Psoas muscle (tissue), 8 donors: ENCODE data around the gene MYORG. TPM values are rescaled to one million over a fixed set of nuclear protein-coding genes. Genes with fewer than 3 reads are reported as not detected.
A peak's percentile ranks its signal among the peaks of the same experiment; 100 is the strongest.

ENCODE experiments used
- ATAC-seq, 4 donors: fragments of 200-7000 bp; cut with Tn5 transposase; one replicate each; pipeline ENCODE4 v1.9.1; 2020; ENCODE audit warnings: moderate library complexity in 3 of 4, mild to moderate bottlenecking in 2 of 4
- DNase-seq, 2 donors: peaks; one replicate each; pipeline ENCODE4 v3.0.0-alpha.2; 2020
- H3K27ac ChIP-seq: fragments of 200-600 bp; one replicate; pipeline ENCODE4 v1.8.0; 2022
- H3K27me3 ChIP-seq, 3 donors: fragments of 200-600 bp in 1 of 3; one replicate each; pipeline versions ENCODE4 v1.6.1 to v1.8.0; 2013 to 2022; ENCODE audit warnings: low read length in 2 of 3, mild to moderate bottlenecking in 2 of 3, moderate library complexity in 1 of 3; ENCODE audit not compliant: insufficient read depth in 3 of 3
- H3K36me3 ChIP-seq, 2 donors: fragments of 200-600 bp in 1 of 2; one replicate each; pipeline versions ENCODE4 v1.6.1 to v1.8.0; 2013 to 2022; ENCODE audit warnings: low read depth in 1 of 2, mild to moderate bottlenecking in 1 of 2, moderate library complexity in 1 of 2; ENCODE audit not compliant: insufficient read depth in 1 of 2
- H3K4me1 ChIP-seq: fragments of 200-600 bp; one replicate; pipeline ENCODE4 v1.8.0; 2022
- H3K4me3 ChIP-seq: fragments of 200-600 bp; one replicate; pipeline ENCODE4 v1.8.0; 2022; ENCODE audit warnings: mild to moderate bottlenecking
- H3K9me3 ChIP-seq: fragments of 200-600 bp; one replicate; pipeline ENCODE4 v1.8.0; 2022
- CTCF ChIP-seq: fragments of 200-600 bp; IDR thresholded peaks from one replicate; pipeline ENCODE4 v1.8.0; 2022; ENCODE audit warnings: antibody characterized with exemption
- WGBS, 3 donors: extraction: QIAGEN DNeasy Blood & Tissue Kit; methylation state at CpG; one replicate each; pipeline versions ENCODE4 v1.1.6 to v1.1.7; 2013; 5-methylcytosine and 5-hydroxymethylcytosine counted together
- intact Hi-C, 2 donors: fragments of 100-400 bp; cut with DNase I; formaldehyde crosslinking; loops; one replicate each; pipeline versions ENCODE4 v1.11.0 to v1.14.2; 2022
- polyA plus RNA-seq, 3 donors: library from polyadenylated mRNA; stranded (reverse); fragments of 200-250 nt; gene quantifications; one replicate each; pipeline ENCODE4 v1.2.3, GENCODE V29; 2013
- total RNA-seq, 4 donors: library from RNA; stranded (reverse); fragmentation: NEBNext Ultra II Directional in 2 of 4; extraction: Animal tissue kit (Norgen Biotek cat#: 25700) in 2 of 4; gene quantifications; one replicate each; pipeline versions ENCODE4 v1.2.1 to v1.2.4, GENCODE V29; 2021 to 2023
- donor health status: healthy with polysubstance abuse.
- donor health status: DM: no; HTN: no; CAD: no; lungs with moderate emphysema.
- donor health status: Bipolar disorder and iron deficiency.
- donor health status: healthy.
- donor health status: DM: yes; HTN: yes; CAD: no.
- donor health status: DM: no; HTN: no; CAD: no.
- donor health status: DM: no; HTN: no; CAD: no.
- donor health status: DM: yes; HTN: yes; CAD: no.

The MYORG gene
- total and polyA plus RNA-seq, 7 donors, result 6.3 to 50.7 (median 28.9) TPM

GRCh38 chr9:34413231-34413852 is 36.6 kb upstream of the MYORG start:
- H3K27ac ChIP-seq, result no peak overlapping the region
- TF ChIP-seq CTCF, result no peak
- no peaks in the 10 kb centered on the region for H3K9me3 ChIP-seq
- peaks cover 4 to 9% of the 10 kb centered on the region in 2 donors for H3K36me3 ChIP-seq
- no peak overlapping the region for H3K4me3 ChIP-seq
- intact Hi-C loops, result loop anchor here in 1 of 2 donors (5.0 kb wide), 1 partner anchor 39 kb away; no protein-coding TSS in a partner anchor
- WGBS, 3 donors, result 21 to 30% (median 21%) methylated on average over 6 of the region's 6 CpGs
- H3K4me1 ChIP-seq, result peaks cover 4% of the 10 kb centered on the region
- DNase-seq (peak in 1 of 2 donors; percentile 44), ATAC-seq (peak in 3 of 4 donors; percentile 62 to 68 (median 64))
- no peaks in the 10 kb centered on the region for H3K27me3 ChIP-seq

GRCh38 chr9:34412336-34412735 is 35.6 kb upstream of the MYORG start:
- no peak for TF ChIP-seq CTCF
- Histone ChIP-seq H3K36me3 (peaks cover 0 to 13% of the 10 kb centered on the region in 2 donors), H3K9me3 (no peaks in the 10 kb centered on the region), H3K27ac (no peak overlapping the region), H3K4me3 (no peak overlapping the region), H3K27me3 (no peaks in the 10 kb centered on the region), H3K4me1 (peaks cover under 1% of the 10 kb centered on the region)
- intact Hi-C loops, result loop anchor here in 1 of 2 donors (5.0 kb wide), 1 partner anchor 40 kb away; no protein-coding TSS in a partner anchor
- DNase-seq, result no peak
- ATAC-seq, result no peak
- 30 to 66% (median 48%) methylated on average over 1 of the region's 1 CpG for WGBS, 3 donors

- H3K27ac ChIP-seq, result no peak overlapping the region
- H3K4me1 ChIP-seq, result no peaks in the 10 kb centered on the region
- intact Hi-C loops, result loop anchor here in 1 of 2 donors (10.0 kb wide), 1 partner anchor 196 kb away; no protein-coding TSS in a partner anchor
- DNase-seq (no peak), ATAC-seq (no peak)
- no peak for TF ChIP-seq CTCF
- WGBS, 3 donors, result 46 to 69% (median 49%) methylated on average over 2 of the region's 2 CpGs
- H3K36me3 ChIP-seq, result peaks cover 0 to 24% of the 10 kb centered on the region in 2 donors
- H3K27me3 ChIP-seq, result no peaks in the 10 kb centered on the region
- no peaks in the 10 kb centered on the region for H3K9me3 ChIP-seq
- no peak overlapping the region for H3K4me3 ChIP-seq
These were observed 32.5 kb upstream of the MYORG start for GRCh38 chr9:34409154-34409553.

- Histone ChIP-seq H3K27ac (no peak overlapping the region), H3K4me1 (no peaks in the 10 kb centered on the region), H3K27me3 (no peaks in the 10 kb centered on the region), H3K9me3 (no peaks in the 10 kb centered on the region), H3K36me3 (peaks cover under 1 to 31% of the 10 kb centered on the region in 2 donors), H3K4me3 (no peak overlapping the region)
- ATAC-seq (no peak), DNase-seq (no peak)
- no peak for TF ChIP-seq CTCF
- 93 to 96% (median 96%) methylated on average over 1 of the region's 1 CpG for WGBS, 3 donors
- intact Hi-C loops, result loop anchor here in 1 of 2 donors (10.0 kb wide), 1 partner anchor 197 kb away; no protein-coding TSS in a partner anchor
These were observed 31.5 kb upstream of the MYORG start for GRCh38 chr9:34408173-34408572.
